ENCODE measurements around the gene NELFCD. TPM values are rescaled to one million over a fixed set of nuclear protein-coding genes. Genes with fewer than 3 reads are reported as not detected.

Gene NELFCD
- total RNA-seq, 3 donors from 2014 or later: 47.9 to 51.7 (median 50.0) TPM

DNA sequence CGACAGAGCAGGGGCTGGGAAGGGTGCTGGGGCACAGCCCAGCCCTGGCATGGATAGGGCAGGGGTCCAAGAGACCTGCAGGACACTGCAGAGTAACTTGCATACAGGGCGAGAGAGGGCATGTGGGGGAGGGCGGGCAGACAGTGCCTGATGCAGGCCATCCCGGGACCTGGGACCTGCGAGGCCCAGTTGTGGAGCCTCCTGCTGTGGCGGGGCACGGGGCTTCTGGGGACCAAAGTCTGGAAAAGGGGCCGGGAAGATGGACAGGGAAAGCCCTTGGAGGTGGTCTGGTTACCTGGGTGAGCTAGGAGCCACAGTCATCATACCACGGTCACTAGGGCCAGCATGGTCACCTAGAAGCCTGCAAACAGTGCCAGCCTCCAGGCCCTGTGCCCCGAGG is 37.8 kb downstream of the NELFCD start:
- DNase-seq (peak in 1 of 3 donors; percentile 2), ATAC-seq (no peak)
- Histone ChIP-seq H3K4me1 (ENCODE audit: low read depth) (no peaks in the 10 kb centered on the region), H3K36me3 (ENCODE audit: low read depth) (no peaks in the 10 kb centered on the region), H3K9me3 (no peaks in the 10 kb centered on the region), H3K4me3 (no peak overlapping the region)
- TF ChIP-seq, protein P1, sequence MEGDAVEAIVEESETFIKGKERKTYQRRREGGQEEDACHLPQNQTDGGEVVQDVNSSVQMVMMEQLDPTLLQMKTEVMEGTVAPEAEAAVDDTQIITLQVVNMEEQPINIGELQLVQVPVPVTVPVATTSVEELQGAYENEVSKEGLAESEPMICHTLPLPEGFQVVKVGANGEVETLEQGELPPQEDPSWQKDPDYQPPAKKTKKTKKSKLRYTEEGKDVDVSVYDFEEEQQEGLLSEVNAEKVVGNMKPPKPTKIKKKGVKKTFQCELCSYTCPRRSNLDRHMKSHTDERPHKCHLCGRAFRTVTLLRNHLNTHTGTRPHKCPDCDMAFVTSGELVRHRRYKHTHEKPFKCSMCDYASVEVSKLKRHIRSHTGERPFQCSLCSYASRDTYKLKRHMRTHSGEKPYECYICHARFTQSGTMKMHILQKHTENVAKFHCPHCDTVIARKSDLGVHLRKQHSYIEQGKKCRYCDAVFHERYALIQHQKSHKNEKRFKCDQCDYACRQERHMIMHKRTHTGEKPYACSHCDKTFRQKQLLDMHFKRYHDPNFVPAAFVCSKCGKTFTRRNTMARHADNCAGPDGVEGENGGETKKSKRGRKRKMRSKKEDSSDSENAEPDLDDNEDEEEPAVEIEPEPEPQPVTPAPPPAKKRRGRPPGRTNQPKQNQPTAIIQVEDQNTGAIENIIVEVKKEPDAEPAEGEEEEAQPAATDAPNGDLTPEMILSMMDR (IDR thresholded peaks at IDR 0.05): no peak
- intact Hi-C loops (cut with DNase I, micrococcal nuclease): no loop called here

DNA sequence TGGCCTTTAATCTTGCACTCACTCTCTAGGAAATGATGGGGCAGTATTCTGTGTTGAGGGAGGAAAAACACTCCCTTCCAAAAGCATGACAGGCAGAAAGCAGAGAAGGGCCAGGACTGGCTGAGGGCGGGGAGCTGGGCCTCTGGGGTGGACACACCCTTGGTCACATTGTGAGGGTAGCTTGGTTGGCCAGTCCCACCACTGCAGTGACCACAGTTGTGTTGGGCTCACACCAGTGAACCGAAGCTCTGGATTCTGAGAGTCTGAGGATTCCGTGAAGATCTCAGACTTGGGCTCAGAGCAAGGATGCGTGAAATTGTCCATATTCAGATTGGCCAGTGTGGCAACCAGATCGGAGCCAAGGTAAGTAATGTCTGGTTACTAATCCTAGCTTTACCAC is 38.2 kb downstream of the NELFCD start, which contains the start of gene TUBB1:
Gene TUBB1, plus strand, starts transcription at position 213 of the 400 bp plus-strand sequence. Its CDS starts 94 bp downstream, at position 307.
- no peak within 1 kb of the TSS for H3K4me3 ChIP-seq
- no peaks in the 10 kb centered on the region for H3K9me3 ChIP-seq
- no peak for ATAC-seq
- TF ChIP-seq, protein P1 (IDR thresholded peaks at IDR 0.05): no peak
- peak in 1 of 3 donors; percentile 0 for DNase-seq
- H3K4me1 ChIP-seq (ENCODE audit: low read depth): no peaks in the 10 kb centered on the region
- no peaks in the 10 kb centered on the region for H3K36me3 ChIP-seq (ENCODE audit: low read depth)
- intact Hi-C loops (cut with DNase I, micrococcal nuclease): no loop called here

DNA sequence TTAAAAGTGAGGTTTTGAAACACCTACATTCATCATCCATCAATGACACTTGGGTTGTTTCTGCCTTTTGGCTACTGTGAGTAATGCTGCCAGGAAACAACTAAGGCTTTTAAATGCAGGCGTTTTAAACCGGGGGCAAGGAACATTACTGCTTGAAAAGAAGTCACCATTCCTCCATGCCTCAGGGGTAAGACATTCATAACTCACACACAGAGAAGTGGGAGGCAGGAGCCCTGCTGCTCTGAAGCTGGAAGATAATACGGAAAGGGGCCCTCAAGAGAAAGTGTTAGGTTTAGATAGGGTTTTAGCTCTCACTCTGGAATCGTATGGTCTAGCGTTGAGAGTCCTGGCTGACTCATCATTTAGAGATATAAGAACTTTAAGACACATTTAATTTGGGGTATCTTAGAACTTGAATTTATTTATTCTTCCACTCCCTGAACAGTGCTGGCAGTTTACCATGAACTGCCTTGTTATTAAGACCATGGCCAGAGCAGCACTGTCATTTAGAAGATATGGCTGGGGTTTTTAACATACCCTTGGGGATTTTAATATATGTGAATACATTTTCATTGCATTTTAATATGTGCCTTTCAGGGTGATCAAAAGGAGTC is 40.0 kb downstream of the NELFCD start:
- TF ChIP-seq, protein P1 (IDR thresholded peaks at IDR 0.05): no peak
- Histone ChIP-seq H3K4me1 (ENCODE audit: low read depth) (no peaks in the 10 kb centered on the region), H3K9me3 (no peaks in the 10 kb centered on the region), H3K36me3 (ENCODE audit: low read depth) (no peaks in the 10 kb centered on the region), H3K4me3 (no peak overlapping the region)
- intact Hi-C loops (cut with DNase I, micrococcal nuclease): no loop called here
- DNase-seq (no peak), ATAC-seq (no peak)

DNA sequence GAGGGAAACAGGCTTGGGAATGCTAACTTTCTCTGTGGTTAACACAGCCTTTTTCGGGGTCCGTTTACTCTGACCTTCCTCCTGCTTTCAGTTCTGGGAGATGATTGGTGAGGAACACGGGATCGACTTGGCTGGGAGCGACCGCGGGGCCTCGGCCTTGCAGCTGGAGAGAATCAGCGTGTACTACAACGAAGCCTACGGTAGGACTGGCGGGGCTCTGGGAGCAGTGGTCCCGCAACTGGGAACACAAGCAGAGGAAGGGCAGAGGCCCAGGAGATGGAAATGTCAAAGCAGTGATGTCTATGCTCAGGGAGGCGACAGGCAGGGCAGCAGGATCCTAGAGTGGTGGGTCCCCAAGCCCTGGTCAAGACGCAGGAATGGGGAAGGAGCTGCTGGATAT is 41.7 kb downstream of the NELFCD start:
- ATAC-seq (no peak), DNase-seq (no peak)
- Histone ChIP-seq H3K4me3 (no peak overlapping the region), H3K36me3 (ENCODE audit: low read depth) (no peaks in the 10 kb centered on the region), H3K9me3 (no peaks in the 10 kb centered on the region), H3K4me1 (ENCODE audit: low read depth) (peaks cover 2% of the 10 kb centered on the region)
- intact Hi-C loops (cut with DNase I, micrococcal nuclease): no loop called here
- TF ChIP-seq, protein P1 (IDR thresholded peaks at IDR 0.05): no peak

DNA sequence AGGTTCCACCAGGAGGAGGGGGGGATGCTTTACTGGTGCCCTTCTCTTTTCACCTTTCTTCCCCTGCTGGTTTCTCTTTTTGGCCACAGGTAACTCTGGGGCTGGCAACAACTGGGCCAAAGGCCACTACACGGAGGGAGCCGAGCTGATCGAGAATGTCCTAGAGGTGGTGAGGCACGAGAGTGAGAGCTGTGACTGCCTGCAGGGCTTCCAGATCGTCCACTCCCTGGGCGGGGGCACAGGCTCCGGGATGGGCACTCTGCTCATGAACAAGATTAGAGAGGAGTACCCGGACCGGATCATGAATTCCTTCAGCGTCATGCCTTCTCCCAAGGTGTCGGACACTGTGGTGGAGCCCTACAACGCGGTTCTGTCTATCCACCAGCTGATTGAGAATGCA is 42.6 kb downstream of the NELFCD start:
- no peak for ATAC-seq
- H3K36me3 ChIP-seq (ENCODE audit: low read depth): no peaks in the 10 kb centered on the region

More for the DNA sequence above, 42.6 kb downstream of the NELFCD start:
- DNase-seq: no peak
- TF ChIP-seq, protein P1 (IDR thresholded peaks at IDR 0.05): no peak
- intact Hi-C loops (cut with DNase I, micrococcal nuclease): no loop called here
- H3K4me1 ChIP-seq (ENCODE audit: low read depth): peaks cover 8% of the 10 kb centered on the region
- no peak overlapping the region for H3K4me3 ChIP-seq
- H3K9me3 ChIP-seq: no peaks in the 10 kb centered on the region
